Heart left ventricle (tissue), 16 donors: ENCODE data around the gene PCAT6. TPM values are rescaled to one million over a fixed set of nuclear protein-coding genes. Genes with fewer than 3 reads are reported as not detected.

Experiments used
- ATAC-seq, 4 donors: fragments of 200-7000 bp; cut with Tn5 transposase; one replicate each; pipeline ENCODE4 v1.9.1; 2020 to 2022; ENCODE audit warnings: moderate library complexity in 4 of 4, mild to moderate bottlenecking in 3 of 4, moderate number of reproducible peaks in 1 of 4
- DNase-seq, 5 donors: peaks; one replicate each; pipeline ENCODE4 v3.0.0-alpha.2; 2020
- H3K27ac ChIP-seq, 12 donors: fragments of 200-600 bp; sonication (generic) in 4 of 12; one replicate each; pipeline versions ENCODE4 v1.5.0 to v1.8.0; 2016 to 2022; ENCODE audit warnings: mild to moderate bottlenecking in 2 of 12
- H3K27me3 ChIP-seq, 9 donors: fragments of 200-600 bp; sonication (generic) in 2 of 9; one replicate each; pipeline versions ENCODE4 v1.5.1 to v1.8.0; 2016 to 2022; ENCODE audit warnings: mild to moderate bottlenecking in 3 of 9
- H3K36me3 ChIP-seq, 9 donors: fragments of 200-600 bp; sonication (generic) in 2 of 9; one replicate each; pipeline versions ENCODE4 v1.5.0 to v1.8.0; 2018 to 2022; ENCODE audit warnings: mild to moderate bottlenecking in 2 of 9
- H3K4me1 ChIP-seq, 12 donors: fragments of 200-600 bp; sonication (generic) in 4 of 12; one replicate each; pipeline versions ENCODE4 v1.5.0 to v1.8.0; 2016 to 2022; ENCODE audit warnings: mild to moderate bottlenecking in 3 of 12
- H3K4me3 ChIP-seq, 12 donors: fragments of 200-600 bp; sonication (generic) in 4 of 12; one replicate each; pipeline versions ENCODE4 v1.5.0 to v1.8.0; 2017 to 2022; ENCODE audit warnings: mild to moderate bottlenecking in 9 of 12, moderate library complexity in 4 of 12
- H3K9me3 ChIP-seq, 12 donors: fragments of 200-600 bp; sonication (generic) in 4 of 12; one replicate each; pipeline versions ENCODE4 v1.5.0 to v1.8.0; 2016 to 2022; ENCODE audit warnings: mild to moderate bottlenecking in 1 of 12
- POLR2A ChIP-seq, 2 donors: fragments of 450-650 bp; IDR thresholded peaks; one replicate each; pipeline ENCODE4 v1.6.1; 2017; ENCODE audit warnings: antibody characterized with exemption in 2 of 2, mild to moderate bottlenecking in 2 of 2, moderate library complexity in 2 of 2
- WGBS, 4 donors: extraction: QIAGEN DNeasy Blood & Tissue Kit in 2 of 4; methylation state at CpG; one replicate each; pipeline versions ENCODE4 v1.1.5 to v1.1.7; 2013 to 2018; 5-methylcytosine and 5-hydroxymethylcytosine counted together
- intact Hi-C, 10 donors: fragments of 100-400 bp; cut with DNase I; formaldehyde crosslinking; loops; one replicate each; pipeline versions ENCODE4 v1.11.1 to v1.14.2; 2022
- polyA plus RNA-seq, 2 donors: library from polyadenylated mRNA; stranded (reverse); fragments of 200-250 nt; gene quantifications; one replicate each; pipeline ENCODE4 v1.2.3, GENCODE V29; 2013
- total RNA-seq, 9 donors: library from RNA; depleted of rRNA in 2 of 9; stranded (reverse); fragments of >200 nt in 2 of 9; fragmentation: NEBNext Ultra II Directional in 3 of 9; extraction: Animal tissue kit (Norgen Biotek cat#: 25700) in 3 of 9; gene quantifications; one replicate each; pipeline versions ENCODE4 v1.1.0 to v1.2.4, GENCODE V29; 2016 to 2023
- TF ChIP-seq, protein P1 (sequence below), 12 donors: fragments of 200-600 bp; sonication (generic) in 4 of 12; IDR thresholded peaks; one replicate each; pipeline versions ENCODE4 v1.5.0 to v1.8.0; 2018 to 2022; ENCODE audit warnings: antibody characterized with exemption in 12 of 12, mild to moderate bottlenecking in 5 of 12
- donor health status: ischemic (EF 13 %, LVEDD 7.1; RV severe dilation, severe dysfunction).
- donor health status: healthy with polysubstance abuse.
- donor health status: DM: no; HTN: yes; CAD: no.
- donor health status: DM: no; HTN: no; CAD: no.
- donor health status: ischemic (EF 25% LVEDD 6.9; RV normal size, moderate dysfunction).
- donor health status: ischemic (EF 25% LVEDD 5.7; RV mildly dilated, moderate dysfunction).
- donor health status: healthy.
- donor health status: DM: yes; HTN: yes; CAD: no.
- donor health status: ischemic (EF 35%, LVEDD 5.7; RV mildly dilated, moderate dysfunction).
- donor health status: nonischemic (EF 11% LVEDD 7.7; RV severe dilation, severe dysfunction).
- donor health status: DM: yes; HTN: yes; CAD: no.
- donor health status: PGD.
- donor health status: ischemic (EF 29% LVEDD 5.4; RV normal size, mild dysfunction).
- donor health status: nonischemic (EF 23%, LVEDD 6.1; RV moderate dilation, normal function).

The PCAT6 gene
- total and polyA plus RNA-seq, 11 donors = 0.39 to 2.5 (median 1.0) TPM; not detected in 1

DNA sequence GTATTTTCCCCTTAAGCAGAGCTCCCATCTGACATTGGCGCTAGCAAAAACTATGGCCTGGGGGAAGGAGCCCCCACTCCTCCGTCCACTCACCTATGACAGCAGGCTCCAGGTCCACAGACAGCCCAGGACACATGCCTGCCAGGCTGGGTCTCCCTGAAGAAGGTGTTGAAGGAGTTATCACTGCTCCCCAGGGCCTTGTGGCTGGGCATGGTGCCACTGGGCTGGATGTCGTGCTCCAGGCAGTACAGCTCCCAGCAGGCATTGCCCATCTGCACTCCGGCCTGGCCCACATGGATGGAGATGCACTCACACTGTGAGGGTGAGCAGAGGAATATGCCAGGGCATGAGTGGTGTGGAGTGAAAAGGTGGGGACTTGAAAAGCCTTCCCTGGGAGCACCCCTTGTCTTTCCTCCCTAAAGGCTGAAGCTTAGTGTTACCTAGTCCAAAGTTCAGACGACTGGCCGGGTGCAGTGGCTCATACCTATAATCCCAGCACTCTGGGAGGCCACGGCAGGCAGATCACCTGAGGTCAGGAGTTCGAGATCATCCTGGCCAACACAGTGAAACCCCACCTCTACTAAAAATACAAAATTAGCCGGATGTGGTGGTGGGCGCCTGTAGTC lies 48.1 kb downstream of the PCAT6 start:
- peaks cover 0 to 6% (median 0%) of the 10 kb centered on the region in 9 donors for H3K27me3 ChIP-seq
- no peak overlapping the region for H3K4me3 ChIP-seq
- no peaks in the 10 kb centered on the region for H3K36me3 ChIP-seq
- H3K27ac ChIP-seq = peak overlapping the region in 10 of 12 donors; percentile 3 to 71 (median 47)
- 78 to 89% (median 81%) methylated on average over 8 to 10 of the region's 10 CpGs for WGBS, 4 donors
- DNase-seq (peak; percentile 36 to 73 (median 50)), ATAC-seq (peak in 1 of 4 donors; percentile 46)
- TF ChIP-seq, protein P1, sequence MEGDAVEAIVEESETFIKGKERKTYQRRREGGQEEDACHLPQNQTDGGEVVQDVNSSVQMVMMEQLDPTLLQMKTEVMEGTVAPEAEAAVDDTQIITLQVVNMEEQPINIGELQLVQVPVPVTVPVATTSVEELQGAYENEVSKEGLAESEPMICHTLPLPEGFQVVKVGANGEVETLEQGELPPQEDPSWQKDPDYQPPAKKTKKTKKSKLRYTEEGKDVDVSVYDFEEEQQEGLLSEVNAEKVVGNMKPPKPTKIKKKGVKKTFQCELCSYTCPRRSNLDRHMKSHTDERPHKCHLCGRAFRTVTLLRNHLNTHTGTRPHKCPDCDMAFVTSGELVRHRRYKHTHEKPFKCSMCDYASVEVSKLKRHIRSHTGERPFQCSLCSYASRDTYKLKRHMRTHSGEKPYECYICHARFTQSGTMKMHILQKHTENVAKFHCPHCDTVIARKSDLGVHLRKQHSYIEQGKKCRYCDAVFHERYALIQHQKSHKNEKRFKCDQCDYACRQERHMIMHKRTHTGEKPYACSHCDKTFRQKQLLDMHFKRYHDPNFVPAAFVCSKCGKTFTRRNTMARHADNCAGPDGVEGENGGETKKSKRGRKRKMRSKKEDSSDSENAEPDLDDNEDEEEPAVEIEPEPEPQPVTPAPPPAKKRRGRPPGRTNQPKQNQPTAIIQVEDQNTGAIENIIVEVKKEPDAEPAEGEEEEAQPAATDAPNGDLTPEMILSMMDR (IDR thresholded peaks at IDR 0.05) = no peak
- TF ChIP-seq POLR2A (IDR thresholded peaks at IDR 0.05) = no peak
- intact Hi-C loops = loop anchor here in 2 of 10 donors (5.0 kb wide), 1 partner anchor 47 kb away; the partner anchor contains the start of gene PCAT6 (in 2 of the 2)
- H3K9me3 ChIP-seq = no peaks in the 10 kb centered on the region
- H3K4me1 ChIP-seq = peaks cover 0 to 21% (median 10%) of the 10 kb centered on the region in 12 donors

DNA sequence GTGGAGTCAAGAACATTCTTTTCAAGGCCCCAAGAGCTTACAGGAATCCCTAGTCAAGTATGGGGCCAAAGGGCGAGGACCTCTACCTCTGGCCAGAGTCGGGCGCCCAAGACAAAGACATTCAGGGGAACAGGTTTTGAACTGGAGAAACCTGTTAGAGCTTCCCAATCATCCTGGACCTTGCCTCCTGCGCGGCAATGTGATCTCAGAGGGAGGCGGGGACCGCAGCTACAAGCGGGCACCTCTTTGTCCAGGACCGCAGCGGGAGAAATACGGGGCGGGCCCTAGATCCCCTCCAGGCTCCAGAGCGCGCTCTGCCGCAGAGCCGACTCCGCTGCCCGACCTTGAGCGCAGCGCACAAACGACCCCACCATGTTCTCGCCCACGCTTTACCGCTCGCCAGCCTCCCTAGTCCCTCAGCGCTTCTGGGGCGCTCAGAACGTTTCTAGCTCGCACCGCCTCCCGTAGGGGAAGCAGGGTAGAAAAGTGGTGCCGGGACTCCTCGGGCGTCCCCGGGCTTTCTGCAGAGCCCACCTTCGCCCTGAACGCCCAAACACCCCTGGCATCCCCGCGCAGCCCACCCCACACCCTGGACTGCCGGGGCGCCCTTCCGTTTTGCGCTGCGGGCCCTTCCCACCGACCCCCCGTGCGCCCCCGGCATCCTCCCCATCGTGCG lies 50.1 kb downstream of the PCAT6 start:
- Histone ChIP-seq H3K27me3 (peaks cover 0 to 6% (median 0%) of the 10 kb centered on the region in 9 donors), H3K4me1 (peaks cover 0 to 21% (median 10%) of the 10 kb centered on the region in 12 donors), H3K9me3 (no peaks in the 10 kb centered on the region), H3K4me3 (peak overlapping the region; percentile 53 to 90 (median 78)), H3K36me3 (no peaks in the 10 kb centered on the region), H3K27ac (peak overlapping the region in 3 of 12 donors; percentile 31 to 61 (median 45))
- DNase-seq (peak; percentile 21 to 68 (median 32)), ATAC-seq (peak in 3 of 4 donors; percentile 32 to 56 (median 47))
- WGBS, 4 donors = 0 to 7% (median 4%) methylated on average over 12 to 50 of the region's 50 CpGs
- intact Hi-C loops = loop anchor here in 2 of 10 donors (5.0 to 10.0 kb wide), 2 partner anchors 49 to 96 kb away; partner anchors contain the start of gene PCAT6 (in 1 of the 2)
- TF ChIP-seq, protein P1 (IDR thresholded peaks at IDR 0.05) = no peak
- no peak for TF ChIP-seq POLR2A (IDR thresholded peaks at IDR 0.05)

Other genes starting within 250 kb of the PCAT6 start
- gene SYT2, start 100.5 kb upstream of the PCAT6 start, total RNA-seq = under 1 TPM in 4 of 9 donors, not detected in 5; 0.03 to 0.09 (median 0.07) TPM
- gene SYT2, start 100.5 kb upstream of the PCAT6 start, polyA plus RNA-seq = under 1 TPM in 1 of 2 donors, not detected in 1; 0.04 TPM
- 10 to 100 TPM; 11.5 to 22.9 (median 15.1) TPM for gene KDM5B, start 2.5 kb upstream of the PCAT6 start, total RNA-seq
- gene KDM5B, start 2.5 kb upstream of the PCAT6 start, polyA plus RNA-seq = 1 to 10 TPM; 5.2 to 6.2 TPM
- 1 to 10 TPM; 3.6 to 9.2 (median 5.3) TPM for gene RABIF, start 78.2 kb downstream of the PCAT6 start, total RNA-seq
- 10 to 100 TPM in 1 of 2 donors, 1 to 10 TPM in 1; 3.8 to 12.1 TPM for gene RABIF, start 78.2 kb downstream of the PCAT6 start, polyA plus RNA-seq
- gene KLHL12, start 116.3 kb downstream of the PCAT6 start, total RNA-seq = 10 to 100 TPM; 16.1 to 30.1 (median 21.5) TPM
- 10 to 100 TPM; 10.4 to 17.2 TPM for gene KLHL12, start 116.3 kb downstream of the PCAT6 start, polyA plus RNA-seq
- gene ADIPOR1, start 147.4 kb downstream of the PCAT6 start, total RNA-seq = 100 to 1,000 TPM in 5 of 9 donors, 10 to 100 TPM in 4; 91.4 to 155 (median 102) TPM
- 100 to 1,000 TPM in 1 of 2 donors, 10 to 100 TPM in 1; 57.4 to 154 TPM for gene ADIPOR1, start 147.4 kb downstream of the PCAT6 start, polyA plus RNA-seq
- gene CYB5R1, start 156.3 kb downstream of the PCAT6 start, total RNA-seq = 100 to 1,000 TPM; 146 to 274 (median 190) TPM
- gene CYB5R1, start 156.3 kb downstream of the PCAT6 start, polyA plus RNA-seq = 100 to 1,000 TPM; 128 to 286 TPM
- gene TMEM183A, start 196.4 kb downstream of the PCAT6 start, total RNA-seq = 10 to 100 TPM; 20.0 to 34.8 (median 29.9) TPM
- gene TMEM183A, start 196.4 kb downstream of the PCAT6 start, polyA plus RNA-seq = 10 to 100 TPM in 1 of 2 donors, 1 to 10 TPM in 1; 9.5 to 45.7 TPM
- gene PPFIA4, start 215.5 kb downstream of the PCAT6 start, total RNA-seq = 10 to 100 TPM; 15.4 to 50.3 (median 36.9) TPM
- gene PPFIA4, start 215.5 kb downstream of the PCAT6 start, polyA plus RNA-seq = 10 to 100 TPM; 11.2 to 35.5 TPM